ENCODE results near the gene INO80.

The INO80 gene

DNA sequence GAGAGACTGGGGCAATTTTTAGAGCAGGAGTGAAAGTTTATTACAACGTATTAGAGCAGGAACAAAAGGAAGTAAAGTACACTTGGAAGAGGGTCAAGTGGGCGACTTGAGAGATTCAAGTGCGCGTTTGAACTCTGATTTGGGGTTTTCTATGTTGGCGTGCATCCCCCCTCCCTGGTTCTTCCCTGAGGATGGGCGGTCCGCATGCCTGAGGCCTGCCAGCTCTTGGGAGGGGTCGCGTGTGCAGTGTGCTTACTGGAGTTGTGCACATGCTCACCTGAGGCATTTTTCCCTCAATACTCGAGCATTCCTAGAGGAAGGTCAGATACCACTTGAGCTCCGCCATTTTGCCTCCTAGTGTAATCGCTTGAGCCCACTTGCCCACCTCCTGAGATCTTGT lies 173.2 kb downstream of the INO80 start:
- no peak for DNase-seq

DNA sequence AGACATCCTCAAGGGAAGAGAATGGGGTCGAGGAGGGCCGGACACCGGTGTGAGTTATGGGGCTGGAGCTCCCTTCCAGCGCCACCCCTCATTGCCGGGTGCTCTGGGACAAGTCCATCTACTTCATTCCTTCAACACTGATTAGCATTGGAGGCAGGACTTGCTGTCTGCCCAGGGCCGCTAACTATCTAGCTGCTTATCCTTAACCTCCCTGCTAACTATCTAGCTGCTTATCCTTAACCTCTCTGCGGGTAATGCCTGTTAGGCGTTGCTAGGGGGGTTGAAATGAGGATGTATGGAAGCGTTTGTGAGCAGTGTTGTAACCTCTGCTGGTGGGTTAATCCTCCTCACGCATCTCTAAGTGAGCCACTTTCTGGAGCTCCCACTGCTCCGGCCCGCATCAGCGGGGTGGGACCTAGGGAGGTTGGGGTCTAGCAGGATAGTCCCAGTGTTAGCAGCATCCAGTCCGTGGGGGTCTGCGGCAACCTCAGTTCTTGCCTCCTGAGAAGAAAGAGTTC lies 173.7 kb downstream of the INO80 start:
- DNase-seq: no peak

- DNase-seq: peak; percentile 78
Observed at GRCh38 chr15:40941528-40942336, 174.3 kb downstream of the INO80 start.

DNA sequence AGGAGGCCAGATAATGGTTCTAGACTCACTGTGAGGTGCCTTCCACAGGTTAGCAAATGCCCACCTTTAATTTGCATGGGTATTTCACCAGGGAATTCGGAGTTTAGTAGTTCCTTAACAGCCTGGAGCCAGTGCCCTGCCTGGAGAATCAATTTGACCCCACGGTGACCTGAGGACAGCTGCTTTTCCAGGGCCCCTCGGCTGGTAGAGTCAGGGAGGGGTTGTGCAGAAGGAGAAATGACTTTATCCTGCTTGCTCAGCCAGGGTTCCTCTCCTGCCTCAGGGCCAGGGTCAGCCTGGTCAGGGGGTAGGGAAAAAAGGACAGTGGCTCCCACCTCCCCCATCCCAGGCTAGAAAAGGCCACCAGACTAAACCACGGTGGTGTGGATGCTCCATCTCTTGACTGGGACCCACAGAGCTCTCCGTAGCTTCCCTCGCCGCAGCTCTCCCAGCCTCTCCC lies 175.0 kb downstream of the INO80 start:
- DNase-seq: no peak

- no peak for DNase-seq
Observed at GRCh38 chr15:40940296-40940801, 175.7 kb downstream of the INO80 start.

- DNase-seq: no peak
Observed at GRCh38 chr15:40938536-40938870, 177.6 kb downstream of the INO80 start.

GRCh38 chr15:40937762-40938535 lies 178.1 kb downstream of the INO80 start:
- DNase-seq: peak; percentile 31

DNA sequence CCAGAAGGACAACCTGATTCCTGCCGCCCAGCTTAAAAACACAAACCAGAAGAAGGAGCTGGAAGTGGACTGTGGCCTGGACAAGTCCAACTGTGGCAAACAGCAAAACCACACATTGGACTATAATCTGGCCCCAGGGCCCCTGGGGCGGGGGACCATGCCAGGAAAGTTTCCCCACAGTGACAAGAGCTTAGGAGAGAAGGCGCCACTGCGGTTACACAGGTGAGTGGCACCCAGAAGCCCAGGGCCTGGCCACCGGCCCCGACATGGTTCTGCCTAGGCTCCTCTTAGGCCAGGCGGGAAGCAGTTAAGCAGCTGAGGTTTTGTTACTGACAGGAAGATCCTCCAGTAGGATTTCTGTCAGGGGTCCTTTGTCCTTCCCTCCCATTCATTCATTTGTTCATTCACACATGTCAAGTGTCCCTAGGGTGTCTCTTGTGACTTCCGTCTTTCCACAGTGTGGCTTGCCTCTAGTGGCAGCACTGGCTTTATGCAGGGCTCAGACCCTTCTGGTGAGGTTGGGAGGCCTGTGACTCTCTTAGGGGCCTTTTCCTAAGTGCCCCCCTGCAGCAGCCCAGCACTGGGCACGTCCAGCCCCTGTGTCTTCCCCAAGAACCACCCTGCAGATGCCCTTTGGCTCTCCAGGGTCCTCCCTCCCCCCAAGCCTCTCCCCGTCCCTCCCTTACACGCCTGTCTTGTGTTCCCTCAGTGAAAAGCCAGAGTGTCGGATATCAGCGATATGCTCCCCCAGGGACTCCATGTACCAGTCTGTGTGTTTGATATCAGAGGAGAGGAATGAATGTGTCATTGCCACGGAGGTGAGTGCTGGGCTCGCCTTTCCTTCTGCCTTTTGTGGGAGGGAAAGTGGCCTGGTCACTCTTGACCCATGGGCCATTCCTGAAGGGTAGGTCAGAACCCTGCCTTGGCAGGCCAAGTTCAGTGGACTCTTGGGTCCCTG lies 179.1 kb downstream of the INO80 start:
- DNase-seq: no peak

GRCh38 chr15:40936234-40936708 lies 179.8 kb downstream of the INO80 start:
- no peak for DNase-seq

GRCh38 chr15:40934457-40934856 lies 181.6 kb downstream of the INO80 start:
- no peak for DNase-seq

- no peak for DNase-seq
Observed at GRCh38 chr15:40933517-40933902, 182.6 kb downstream of the INO80 start.

GRCh38 chr15:40932649-40933516 lies 183.2 kb downstream of the INO80 start:
- DNase-seq: no peak

DNA sequence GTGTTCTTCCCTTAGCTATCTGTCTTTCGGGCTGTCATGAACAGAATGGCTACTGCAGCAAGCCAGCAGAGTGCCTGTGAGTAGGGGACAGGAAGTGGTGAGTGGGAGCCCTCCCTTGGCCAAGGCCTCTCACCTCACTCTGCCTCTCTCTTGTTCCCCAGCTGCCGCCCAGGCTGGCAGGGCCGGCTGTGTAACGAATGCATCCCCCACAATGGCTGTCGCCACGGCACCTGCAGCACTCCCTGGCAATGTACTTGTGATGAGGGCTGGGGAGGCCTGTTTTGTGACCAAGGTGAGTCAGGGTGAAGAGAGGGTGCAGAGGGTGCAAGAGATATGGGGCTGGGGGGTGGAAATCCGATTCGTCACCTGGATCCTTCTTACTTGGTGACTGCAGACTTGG lies 183.9 kb downstream of the INO80 start:
- DNase-seq: no peak

DNA sequence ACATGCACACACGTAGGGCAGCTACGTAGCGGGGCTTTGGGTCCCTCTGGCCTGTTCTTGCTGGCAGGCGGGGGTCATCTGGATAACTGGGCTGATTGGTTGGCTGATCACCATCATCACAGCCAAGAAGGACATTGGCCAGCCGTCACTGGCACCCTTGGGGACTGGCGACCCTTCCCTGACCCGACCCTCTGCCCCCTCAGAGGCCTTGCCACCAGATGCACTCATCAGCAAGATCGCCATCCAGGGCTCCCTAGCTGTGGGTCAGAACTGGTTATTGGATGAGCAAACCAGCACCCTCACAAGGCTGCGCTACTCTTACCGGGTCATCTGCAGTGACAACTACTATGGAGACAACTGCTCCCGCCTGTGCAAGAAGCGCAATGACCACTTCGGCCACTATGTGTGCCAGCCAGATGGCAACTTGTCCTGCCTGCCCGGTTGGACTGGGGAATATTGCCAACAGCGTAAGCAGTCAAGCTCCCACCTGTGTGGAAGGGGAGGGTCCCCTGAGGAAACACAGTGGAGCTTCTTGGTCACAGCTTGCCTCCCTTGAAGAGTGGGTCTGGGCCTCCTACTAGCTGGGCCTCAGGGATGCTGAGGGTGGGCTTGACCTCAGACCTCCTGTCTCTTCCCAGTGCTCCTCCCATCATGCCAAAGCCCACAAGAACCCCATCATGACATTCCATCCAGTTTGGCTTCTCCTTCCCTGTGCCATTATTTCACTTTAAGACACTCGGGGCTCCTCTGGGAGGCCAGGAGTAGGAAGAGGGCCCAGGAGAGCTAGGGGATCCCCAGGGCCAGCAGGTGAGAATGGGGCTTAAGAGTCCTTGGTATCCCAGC lies 184.6 kb downstream of the INO80 start:
- DNase-seq: no peak

DNA sequence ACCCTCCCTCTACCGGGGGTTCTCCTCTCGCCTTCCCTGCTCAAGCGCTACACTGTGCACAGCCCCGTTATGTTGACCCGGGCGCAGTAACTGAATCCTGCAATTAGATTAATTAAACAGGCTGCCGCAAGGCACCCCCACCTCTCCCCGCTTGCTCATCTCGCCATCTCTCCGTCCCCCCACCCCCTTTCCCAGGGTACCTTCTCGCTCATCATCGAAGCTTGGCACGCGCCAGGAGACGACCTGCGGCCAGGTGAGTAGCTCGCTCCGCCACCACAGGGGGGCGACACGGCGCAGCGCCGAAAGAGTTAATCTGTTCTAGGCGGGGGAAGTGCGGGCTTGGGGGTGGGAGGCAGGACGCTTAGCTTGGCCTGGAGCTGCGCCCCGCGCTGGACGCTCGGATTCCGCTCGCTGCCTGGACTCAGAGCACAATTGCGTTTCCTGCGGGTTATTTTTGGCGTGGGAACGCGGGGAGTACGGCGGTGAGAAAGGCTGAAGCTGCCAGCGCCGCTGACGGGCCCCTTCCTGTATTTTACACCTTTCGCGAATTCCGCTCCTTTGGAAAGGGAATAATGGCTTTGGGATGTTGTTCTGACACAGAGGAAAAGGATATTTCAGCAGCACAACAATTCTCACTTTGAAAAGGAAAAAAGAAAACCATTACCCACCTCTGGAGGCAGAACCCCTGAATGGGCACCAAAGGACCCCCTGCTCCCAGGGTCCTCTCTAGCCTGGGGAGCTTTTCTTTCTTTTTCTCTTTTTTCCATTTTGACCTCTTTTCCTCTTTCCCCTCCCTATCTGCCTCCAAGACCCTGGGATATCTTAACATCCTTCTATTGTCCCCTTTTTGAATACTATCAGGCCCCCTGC lies 185.4 kb downstream of the INO80 start:
- peak; percentile 43 for DNase-seq

- DNase-seq: no peak
Observed at GRCh38 chr15:40929660-40930429, 186.2 kb downstream of the INO80 start.

All from CD4-positive, alpha-beta T cell treated with Interleukin-21 for 1 hour (primary cell).